AG09309 (cell line): ENCODE measurements around the gene CR2.

Experiments used
- DNase-seq: peaks from one replicate; pipeline ENCODE4 v3.0.0-alpha.2; 2010; ENCODE audit warnings: low read depth
- H3K4me3 ChIP-seq: 2 replicates; pipeline ENCODE4 v1.5.1; 2011; ENCODE audit warnings: mild to moderate bottlenecking, low read depth, low read length, moderate library complexity; ENCODE audit not compliant: control insufficient read depth
- CTCF ChIP-seq: IDR thresholded peaks from 2 replicates; pipeline ENCODE4 v1.5.1; 2011; ENCODE audit warnings: mild to moderate bottlenecking, low read depth, low read length, inconsistent platforms; ENCODE audit not compliant: insufficient read depth, control insufficient read depth; ENCODE audit errors: missing control alignments

CR2 gene

GRCh38 chr1:207501071-207501470 is 46.9 kb downstream of the CR2 start:
- no peak for TF ChIP-seq CTCF
- H3K4me3 ChIP-seq = no peak overlapping the region
- no peak for DNase-seq

GRCh38 chr1:207502726-207503125 is 48.6 kb downstream of the CR2 start:
- no peak for DNase-seq
- no peak overlapping the region for H3K4me3 ChIP-seq
- no peak for TF ChIP-seq CTCF

- no peak for TF ChIP-seq CTCF
- DNase-seq = no peak
- no peak overlapping the region for H3K4me3 ChIP-seq
Observed at GRCh38 chr1:207503950-207504349, 49.8 kb downstream of the CR2 start.

- TF ChIP-seq CTCF = no peak
- H3K4me3 ChIP-seq = no peak overlapping the region
- no peak for DNase-seq
Observed at GRCh38 chr1:207504438-207504837, 50.3 kb downstream of the CR2 start.

GRCh38 chr1:207510444-207510843 is 56.3 kb downstream of the CR2 start:
- no peak for DNase-seq
- no peak overlapping the region for H3K4me3 ChIP-seq
- no peak for TF ChIP-seq CTCF

GRCh38 chr1:207514890-207515289 is 60.8 kb downstream of the CR2 start:
- DNase-seq = no peak
- no peak for TF ChIP-seq CTCF

GRCh38 chr1:207516729-207517128 is 62.6 kb downstream of the CR2 start:
- no peak for TF ChIP-seq CTCF
- no peak overlapping the region for H3K4me3 ChIP-seq
- DNase-seq = no peak

More at GRCh38 chr1:207514890-207515289, 60.8 kb downstream of the CR2 start:
- H3K4me3 ChIP-seq = no peak overlapping the region
